ENCODE measurements around the gene UBE2M. TPM values are rescaled to one million over a fixed set of nuclear protein-coding genes. Genes with fewer than 3 reads are reported as not detected.
"Not testable (repeated sequence)": the region's sequence is repeated elsewhere in the genome, so short reads cannot be mapped to it uniquely, and the experiment has no call there.

Gene UBE2M
- polyA plus RNA-seq, 6 donors from 2014 or later = 10.8 to 24.2 (median 16.8) TPM

- H3K27me3 Mint-ChIP-seq = no peaks in the 10 kb centered on the region
- peaks cover 41 to 54% (median 46%) of the 10 kb centered on the region in 3 donors for H3K4me1 Mint-ChIP-seq
- H3K9me3 Mint-ChIP-seq = no peaks in the 10 kb centered on the region
- peak overlapping the region in 1 of 8 donors; percentile 49 for H3K4me3 Mint-ChIP-seq
- peak overlapping the region in 5 of 6 donors; percentile 27 to 74 (median 54) for H3K27ac Mint-ChIP-seq
- no peak for DNase-seq
- peaks cover 0 to 37% of the 10 kb centered on the region in 2 donors for H3K36me3 Mint-ChIP-seq
- no peak for ATAC-seq (ENCODE audit: low read depth in 2 of 2)
Observed at GRCh38 chr19:58548859-58549663, 9.3 kb downstream of the UBE2M start.

- no peak for ATAC-seq (ENCODE audit: low read depth in 2 of 2)
- Mint-ChIP-seq H3K9me3 (peaks cover 0 to 4% (median 0%) of the 10 kb centered on the region in 7 donors), H3K4me1 (peaks cover 35 to 49% (median 41%) of the 10 kb centered on the region in 3 donors), H3K36me3 (peaks cover 0 to 24% of the 10 kb centered on the region in 2 donors), H3K27me3 (peaks cover 4 to 5% (median 4%) of the 10 kb centered on the region in 3 donors), H3K27ac (peak overlapping the region in 3 of 6 donors; percentile 53 to 86 (median 76)), H3K4me3 (peak overlapping the region in 5 of 8 donors; percentile 28 to 94 (median 69))
- no peak for DNase-seq
Observed at GRCh38 chr19:58547323-58548312, 10.8 kb downstream of the UBE2M start.

GRCh38 chr19:58546019-58546530 lies 12.3 kb downstream of the UBE2M start:
- peaks cover 0 to 4% (median 0%) of the 10 kb centered on the region in 7 donors for H3K9me3 Mint-ChIP-seq
- ATAC-seq (ENCODE audit: low read depth in 2 of 2) (no peak), DNase-seq (no peak)
- peaks cover 34 to 43% (median 34%) of the 10 kb centered on the region in 3 donors for H3K4me1 Mint-ChIP-seq
- H3K27me3 Mint-ChIP-seq = peaks cover 5 to 8% (median 7%) of the 10 kb centered on the region in 3 donors
- H3K27ac Mint-ChIP-seq = peak overlapping the region; percentile 51 to 93 (median 74)
- peak overlapping the region; percentile 86 to 96 (median 92) for H3K4me3 Mint-ChIP-seq
- peaks cover 0 to 13% of the 10 kb centered on the region in 2 donors for H3K36me3 Mint-ChIP-seq

GRCh38 chr19:58545286-58546018 lies 13.0 kb downstream of the UBE2M start:
- Mint-ChIP-seq H3K36me3 (peaks cover 0 to 13% of the 10 kb centered on the region in 2 donors), H3K9me3 (peaks cover 0 to 4% (median 0%) of the 10 kb centered on the region in 7 donors), H3K27me3 (peaks cover 5 to 8% (median 7%) of the 10 kb centered on the region in 3 donors), H3K27ac (peak overlapping the region; percentile 80 to 93 (median 88)), H3K4me1 (peaks cover 34 to 41% (median 34%) of the 10 kb centered on the region in 3 donors), H3K4me3 (peak overlapping the region; percentile 86 to 96 (median 92))
- no peak for ATAC-seq (ENCODE audit: low read depth in 2 of 2)
- no peak for DNase-seq

GRCh38 chr19:58544591-58545285 lies 13.7 kb downstream of the UBE2M start:
- Mint-ChIP-seq H3K27ac (peak overlapping the region in 5 of 6 donors; percentile 80 to 99 (median 88)), H3K4me3 (peak overlapping the region; percentile 91 to 99 (median 94)), H3K27me3 (peaks cover 5 to 9% (median 8%) of the 10 kb centered on the region in 3 donors), H3K36me3 (peaks cover 0 to 13% of the 10 kb centered on the region in 2 donors), H3K4me1 (peaks cover 31 to 41% (median 35%) of the 10 kb centered on the region in 3 donors), H3K9me3 (peaks cover 0 to 4% (median 0%) of the 10 kb centered on the region in 7 donors)
- ATAC-seq (ENCODE audit: low read depth in 2 of 2) (peak; percentile 44), DNase-seq (no peak)

- Mint-ChIP-seq H3K9me3 (peaks cover 0 to 4% (median 0%) of the 10 kb centered on the region in 7 donors), H3K4me1 (peaks cover 31 to 43% (median 42%) of the 10 kb centered on the region in 3 donors), H3K36me3 (peaks cover 0 to 13% of the 10 kb centered on the region in 2 donors), H3K27me3 (peaks cover 5 to 16% (median 15%) of the 10 kb centered on the region in 3 donors), H3K4me3 (peak within 1 kb of the TSS; percentile 93 to 99 (median 96)), H3K27ac (peak within 1 kb of the TSS; percentile 99 to 100 (median 100))
- peak; percentile 89 to 91 for ATAC-seq (ENCODE audit: low read depth in 2 of 2)
- peak; percentile 100 for DNase-seq
Observed at GRCh38 chr19:58543826-58544590, 14.4 kb downstream of the UBE2M start, which contains the start of gene TRIM28. TSS of gene TRIM28 (plus strand) at chr19:58544064. CDS start at chr19:58544758, 694 bp downstream.

- ATAC-seq (ENCODE audit: low read depth in 2 of 2); H3K36me3 Mint-ChIP-seq; H3K9me3 Mint-ChIP-seq; DNase-seq: not testable (repeated sequence)
- Mint-ChIP-seq H3K27me3 (peaks cover 5 to 22% (median 21%) of the 10 kb centered on the region in 3 donors), H3K4me3 (peak overlapping the region in 4 of 8 donors; percentile 16 to 99 (median 68)), H3K4me1 (peaks cover 35 to 52% (median 43%) of the 10 kb centered on the region in 3 donors), H3K27ac (peak overlapping the region in 5 of 6 donors; percentile 16 to 99 (median 44))
Observed at GRCh38 chr19:58542641-58543372, 15.6 kb downstream of the UBE2M start.

GRCh38 chr19:58539169-58539559 lies 19.2 kb downstream of the UBE2M start:
- peaks cover 18 to 28% (median 19%) of the 10 kb centered on the region in 3 donors for H3K4me1 Mint-ChIP-seq
- DNase-seq; ATAC-seq (ENCODE audit: low read depth in 2 of 2); H3K9me3 Mint-ChIP-seq; H3K36me3 Mint-ChIP-seq: not testable (repeated sequence)
- H3K4me3 Mint-ChIP-seq = peak overlapping the region in 3 of 8 donors; percentile 63 to 73 (median 63)
- H3K27me3 Mint-ChIP-seq = peaks cover 5 to 30% (median 21%) of the 10 kb centered on the region in 3 donors
- H3K27ac Mint-ChIP-seq = peak overlapping the region in 1 of 6 donors; percentile 24

- H3K4me1 Mint-ChIP-seq = peaks cover 12 to 22% (median 13%) of the 10 kb centered on the region in 3 donors
- H3K27ac Mint-ChIP-seq = peak overlapping the region in 2 of 6 donors; percentile 7
- no peak for DNase-seq
- peaks cover 0 to 2% (median 0%) of the 10 kb centered on the region in 7 donors for H3K9me3 Mint-ChIP-seq
- ATAC-seq (ENCODE audit: low read depth in 2 of 2) = peak; percentile 63 to 71
- H3K36me3 Mint-ChIP-seq = no peaks in the 10 kb centered on the region
- peaks cover 0 to 30% (median 21%) of the 10 kb centered on the region in 3 donors for H3K27me3 Mint-ChIP-seq
- peak overlapping the region; percentile 63 to 89 (median 74) for H3K4me3 Mint-ChIP-seq
Observed at GRCh38 chr19:58538257-58539168, 19.9 kb downstream of the UBE2M start.
